GM21528 (cell line): ENCODE results near the gene ZSCAN9.

Experiments
- ATAC-seq: cut with Tn5 transposase; IDR thresholded peaks from one replicate; pipeline ENCODE4 v1.9.1; 2021; ENCODE audit warnings: mild to moderate bottlenecking, moderate library complexity; ENCODE audit not compliant: unreplicated experiment, low FRiP score

ZSCAN9 gene

GRCh38 chr6:28266563-28266961, 41.5 kb downstream of the ZSCAN9 start:
- no peak for ATAC-seq

- ATAC-seq = peak; percentile 93
Measured at GRCh38 chr6:28266962-28267694, 42.1 kb downstream of the ZSCAN9 start, which contains the start of gene ZSCAN26. TSS of gene ZSCAN26 (plus strand) at chr6:28267143. CDS start at chr6:28271920, 4,777 bp downstream.

GRCh38 chr6:28267695-28268059, 42.6 kb downstream of the ZSCAN9 start:
- ATAC-seq = no peak

GRCh38 chr6:28269492-28269891, 44.4 kb downstream of the ZSCAN9 start:
- ATAC-seq = no peak

GRCh38 chr6:28274888-28275287, 49.8 kb downstream of the ZSCAN9 start:
- no peak for ATAC-seq

GRCh38 chr6:28277746-28278145, 52.7 kb downstream of the ZSCAN9 start:
- ATAC-seq = no peak

GRCh38 chr6:28280595-28281287, 55.7 kb downstream of the ZSCAN9 start:
- no peak for ATAC-seq

GRCh38 chr6:28281288-28282064, 56.4 kb downstream of the ZSCAN9 start, which contains the start of gene PGBD1:
TSS of gene PGBD1 (plus strand) at chr6:28281572. CDS start at chr6:28283814, 2,242 bp downstream.
- ATAC-seq = peak; percentile 75

- ATAC-seq = no peak
Measured at GRCh38 chr6:28282926-28283325, 57.9 kb downstream of the ZSCAN9 start.
